Mucosa of rectum (tissue), 2 donors: ENCODE measurements around the gene PRKN.
A peak's percentile ranks its signal among the peaks of the same experiment; 100 is the strongest.

Source experiments
- H3K27ac ChIP-seq, 2 donors: one replicate each; pipeline ENCODE4 v1.7.0; 2013; ENCODE audit warnings: inconsistent platforms in 2 of 2, low read depth in 2 of 2, low read length in 2 of 2
- H3K27me3 ChIP-seq, 2 donors: one replicate each; pipeline ENCODE4 v1.7.0; 2013; ENCODE audit warnings: low read length in 2 of 2; ENCODE audit not compliant: control insufficient read depth in 2 of 2, insufficient read depth in 2 of 2
- H3K36me3 ChIP-seq, 2 donors: one replicate each; pipeline ENCODE4 v1.7.0; 2013; ENCODE audit warnings: low read length in 2 of 2; ENCODE audit not compliant: control insufficient read depth in 2 of 2, insufficient read depth in 2 of 2
- H3K4me1 ChIP-seq, 2 donors: one replicate each; pipeline ENCODE4 v1.7.0; 2013; ENCODE audit warnings: low read length in 2 of 2, mild to moderate bottlenecking in 1 of 2; ENCODE audit not compliant: control insufficient read depth in 2 of 2, insufficient read depth in 2 of 2
- H3K4me3 ChIP-seq, 2 donors: one replicate each; pipeline ENCODE4 v1.7.0; 2013; ENCODE audit warnings: low read length in 2 of 2
- H3K9ac ChIP-seq, 2 donors: one replicate each; pipeline ENCODE4 v1.7.0; 2013; ENCODE audit warnings: low read length in 2 of 2, low read depth in 1 of 2, mild to moderate bottlenecking in 1 of 2
- H3K9me3 ChIP-seq, 2 donors: one replicate each; pipeline ENCODE4 v1.7.0; 2013; ENCODE audit warnings: low read length in 2 of 2; ENCODE audit not compliant: control insufficient read depth in 2 of 2
- donor health status: healthy.
- donor health status: Normal muscosa, but diverticular disease.

PRKN gene

GRCh38 chr6:162140251-162140852 is 587.2 kb downstream of the PRKN start:
- Histone ChIP-seq H3K27ac (no peak overlapping the region), H3K27me3 (no peaks in the 10 kb centered on the region), H3K4me3 (no peak overlapping the region), H3K36me3 (no peaks in the 10 kb centered on the region), H3K9ac (no peak overlapping the region), H3K4me1 (no peaks in the 10 kb centered on the region), H3K9me3 (no peaks in the 10 kb centered on the region)

- Histone ChIP-seq H3K27me3 (no peaks in the 10 kb centered on the region), H3K4me1 (no peaks in the 10 kb centered on the region), H3K4me3 (no peak overlapping the region), H3K36me3 (no peaks in the 10 kb centered on the region), H3K9ac (no peak overlapping the region), H3K9me3 (no peaks in the 10 kb centered on the region), H3K27ac (no peak overlapping the region)
Observed at GRCh38 chr6:162125659-162126058, 601.9 kb downstream of the PRKN start.

DNA sequence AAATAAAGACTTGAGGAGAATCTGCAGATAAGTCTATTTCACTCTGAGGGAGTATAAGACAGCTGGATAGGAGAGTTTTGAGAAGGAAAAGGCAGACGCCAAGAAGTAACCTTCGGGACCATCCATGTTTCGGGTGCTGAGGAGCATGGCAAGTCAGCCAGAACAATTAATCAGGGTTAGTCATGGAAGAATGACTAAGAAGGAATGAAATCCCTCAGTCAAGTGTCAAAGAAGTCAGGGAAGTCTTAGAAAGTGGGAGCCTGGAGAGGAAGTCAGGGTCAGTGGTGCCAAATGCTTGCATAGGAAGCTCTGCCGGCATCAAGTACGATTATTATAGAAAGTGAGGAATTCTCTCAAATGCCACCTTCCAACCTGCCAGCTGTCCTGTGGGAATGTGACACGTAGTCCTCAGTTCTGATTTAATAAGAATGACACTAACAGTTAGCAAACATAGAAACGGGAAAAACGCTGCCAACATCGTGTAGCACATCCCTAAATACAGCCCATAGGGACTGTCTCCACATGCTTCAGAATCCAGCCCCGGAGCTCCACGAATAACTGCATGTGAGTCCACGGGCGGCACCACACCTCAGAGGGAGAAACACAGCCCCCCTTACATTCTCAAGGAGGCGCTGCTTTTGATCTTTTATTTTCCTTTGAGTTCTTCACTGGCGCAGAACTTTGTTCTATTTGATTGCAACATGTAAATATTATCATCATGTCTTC is 602.7 kb downstream of the PRKN start:
- H3K27me3 ChIP-seq: no peaks in the 10 kb centered on the region
- no peaks in the 10 kb centered on the region for H3K4me1 ChIP-seq
- H3K27ac ChIP-seq: no peak overlapping the region
- H3K9ac ChIP-seq: no peak overlapping the region
- H3K9me3 ChIP-seq: no peaks in the 10 kb centered on the region
- H3K36me3 ChIP-seq: no peaks in the 10 kb centered on the region
- H3K4me3 ChIP-seq: no peak overlapping the region

- Histone ChIP-seq H3K4me1 (no peaks in the 10 kb centered on the region), H3K27me3 (no peaks in the 10 kb centered on the region), H3K27ac (no peak overlapping the region), H3K36me3 (no peaks in the 10 kb centered on the region), H3K4me3 (peak overlapping the region in 1 of 2 donors; percentile 29), H3K9me3 (no peaks in the 10 kb centered on the region), H3K9ac (no peak overlapping the region)
Observed at GRCh38 chr6:162123797-162124196, 603.8 kb downstream of the PRKN start.

DNA sequence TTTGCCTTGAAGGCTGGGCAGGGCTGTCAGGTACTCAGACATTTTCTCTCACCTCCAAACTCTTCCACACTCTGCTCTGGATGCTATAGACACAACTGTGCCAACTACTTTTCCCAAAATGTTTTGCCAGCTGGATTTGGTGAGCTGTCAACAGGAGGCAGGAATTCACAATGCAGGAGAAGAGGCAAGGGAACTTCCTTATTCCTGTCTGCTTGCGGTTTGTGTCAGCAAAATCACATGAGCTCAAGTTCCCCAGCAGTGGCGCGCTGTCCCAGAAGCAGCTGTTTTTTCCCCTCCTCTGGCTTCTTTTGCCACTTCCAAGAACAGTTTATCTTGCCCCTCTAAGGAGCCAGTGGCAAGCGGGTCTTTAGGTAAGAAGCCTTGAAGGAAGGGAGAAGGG is 608.2 kb downstream of the PRKN start:
- Histone ChIP-seq H3K27ac (no peak overlapping the region), H3K9ac (no peak overlapping the region), H3K4me3 (no peak overlapping the region), H3K36me3 (no peaks in the 10 kb centered on the region), H3K9me3 (no peaks in the 10 kb centered on the region), H3K4me1 (no peaks in the 10 kb centered on the region), H3K27me3 (no peaks in the 10 kb centered on the region)

DNA sequence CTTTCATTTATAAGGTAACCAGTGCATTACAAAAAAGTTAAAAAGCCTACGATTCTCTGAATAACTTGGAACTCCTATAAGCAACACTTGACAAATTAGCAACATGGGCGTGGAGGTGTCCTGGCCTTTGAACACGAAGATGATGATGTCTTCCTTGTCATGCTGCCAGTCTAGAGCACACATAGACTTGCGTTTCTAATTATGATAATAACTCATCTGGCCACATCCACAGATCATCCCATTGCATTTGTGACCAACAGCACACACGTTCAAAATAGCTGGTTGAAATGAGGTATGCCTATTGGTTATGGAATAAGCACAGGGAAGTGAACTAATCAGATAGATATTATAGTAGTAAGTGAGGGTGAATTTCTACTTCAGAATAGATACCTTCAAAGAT is 608.9 kb downstream of the PRKN start:
- Histone ChIP-seq H3K36me3 (no peaks in the 10 kb centered on the region), H3K4me1 (no peaks in the 10 kb centered on the region), H3K27ac (no peak overlapping the region), H3K27me3 (no peaks in the 10 kb centered on the region), H3K4me3 (no peak overlapping the region), H3K9ac (no peak overlapping the region), H3K9me3 (no peaks in the 10 kb centered on the region)

DNA sequence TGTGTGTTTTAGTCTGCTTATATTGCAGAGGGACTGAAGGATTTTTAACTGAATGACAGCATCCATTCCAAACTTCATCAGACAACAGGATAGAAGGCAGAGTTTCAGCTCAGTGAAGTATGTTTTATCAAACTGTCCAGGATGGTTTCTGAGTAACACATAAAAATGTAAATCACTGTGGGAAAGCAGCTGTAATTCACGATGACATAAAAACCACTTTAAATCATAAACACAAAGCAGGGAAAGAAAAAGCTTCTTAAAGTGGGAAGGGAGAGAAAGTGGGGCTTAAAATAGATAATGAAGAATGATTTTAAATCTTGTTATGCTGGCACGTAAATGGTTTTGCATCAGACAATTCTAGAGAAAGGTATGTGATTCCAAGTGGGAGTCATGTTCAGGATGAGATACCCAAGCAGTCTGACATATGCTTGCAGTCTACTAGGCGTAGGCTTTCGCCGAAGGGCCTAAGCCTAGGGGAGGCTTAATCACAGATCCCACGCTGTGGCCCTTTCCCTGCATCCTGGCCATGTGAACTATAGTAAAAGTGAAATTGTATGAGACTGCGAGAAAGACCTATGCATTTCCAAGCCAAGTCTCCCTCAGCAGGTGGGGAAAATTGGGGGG is 610.6 kb downstream of the PRKN start:
- Histone ChIP-seq H3K36me3 (no peaks in the 10 kb centered on the region), H3K9me3 (no peaks in the 10 kb centered on the region), H3K4me1 (no peaks in the 10 kb centered on the region), H3K27ac (no peak overlapping the region), H3K9ac (no peak overlapping the region), H3K27me3 (no peaks in the 10 kb centered on the region), H3K4me3 (no peak overlapping the region)

GRCh38 chr6:162109480-162110050 is 618.0 kb downstream of the PRKN start:
- Histone ChIP-seq H3K9ac (no peak overlapping the region), H3K27ac (no peak overlapping the region), H3K4me3 (no peak overlapping the region), H3K4me1 (no peaks in the 10 kb centered on the region), H3K27me3 (no peaks in the 10 kb centered on the region), H3K9me3 (no peaks in the 10 kb centered on the region), H3K36me3 (no peaks in the 10 kb centered on the region)

DNA sequence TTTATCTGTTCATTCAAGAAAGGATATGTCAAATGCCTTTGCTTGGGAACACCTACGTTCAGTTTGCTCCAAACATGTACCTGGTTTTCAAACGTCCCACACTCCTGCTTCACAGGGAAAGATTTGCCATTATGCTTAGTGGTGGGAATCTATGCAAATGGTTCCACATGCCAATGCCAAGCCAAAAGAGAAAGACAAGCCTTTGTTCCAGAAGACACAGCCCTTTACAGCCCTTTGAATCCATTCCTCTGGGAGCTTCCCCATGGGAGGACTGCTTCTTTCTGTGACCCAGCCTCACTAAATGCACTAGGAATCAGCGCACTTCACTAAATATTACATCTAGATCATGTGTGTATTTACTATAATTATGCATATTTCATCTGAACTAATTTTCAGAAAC is 619.5 kb downstream of the PRKN start:
- H3K9me3 ChIP-seq: no peaks in the 10 kb centered on the region
- no peaks in the 10 kb centered on the region for H3K4me1 ChIP-seq

DNA sequence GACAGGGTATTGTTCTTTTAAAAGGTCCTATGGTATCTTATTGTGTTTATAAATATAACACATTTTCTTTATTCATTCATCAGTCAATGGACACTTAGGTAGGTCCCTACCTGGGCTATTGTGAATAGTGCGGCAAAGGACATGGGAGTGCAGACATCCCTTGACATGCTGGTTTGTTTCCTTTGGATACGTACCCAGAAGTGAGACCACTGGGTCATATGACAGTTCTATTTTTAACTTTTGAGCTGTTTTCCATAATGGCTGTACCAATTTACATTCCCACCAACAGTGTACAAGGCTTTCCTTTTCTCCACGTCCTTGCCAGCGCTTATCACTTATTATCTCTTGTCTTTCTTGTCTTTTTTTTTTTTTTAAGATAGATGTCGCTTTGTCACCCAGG is 627.5 kb downstream of the PRKN start:
- Histone ChIP-seq H3K4me3 (no peak overlapping the region), H3K27ac (no peak overlapping the region), H3K9me3 (no peaks in the 10 kb centered on the region), H3K27me3 (no peaks in the 10 kb centered on the region), H3K4me1 (no peaks in the 10 kb centered on the region), H3K9ac (no peak overlapping the region), H3K36me3 (no peaks in the 10 kb centered on the region)

More for the DNA sequence above, 619.5 kb downstream of the PRKN start:
- no peaks in the 10 kb centered on the region for H3K27me3 ChIP-seq
- H3K9ac ChIP-seq: no peak overlapping the region
- H3K4me3 ChIP-seq: no peak overlapping the region
- no peak overlapping the region for H3K27ac ChIP-seq
- H3K36me3 ChIP-seq: no peaks in the 10 kb centered on the region
